Nephron (organoid): ENCODE results near the gene PRODH2.

ENCODE experiments used
- H3K27ac Mint-ChIP-seq, 3 experiments: 2 replicates each; pipeline ENCODE4 v1.8.0; 2020; ENCODE audit warnings: mixed read lengths in 3 of 3, mild to moderate bottlenecking in 2 of 3, moderate library complexity in 1 of 3
- H3K27me3 Mint-ChIP-seq: 2 replicates; pipeline ENCODE4 v1.8.0; 2021; ENCODE audit warnings: low read depth, mild to moderate bottlenecking, moderate library complexity, mixed read lengths
- H3K36me3 Mint-ChIP-seq: 2 replicates; pipeline ENCODE4 v1.8.0; 2020; ENCODE audit warnings: low read depth, mixed read lengths
- H3K4me1 Mint-ChIP-seq: 2 replicates; pipeline ENCODE4 v1.8.0; 2020; ENCODE audit warnings: mixed read lengths
- H3K4me3 Mint-ChIP-seq, 3 experiments: 2 replicates each; pipeline ENCODE4 v1.8.0; 2020; ENCODE audit warnings: mild to moderate bottlenecking in 3 of 3, mixed read lengths in 3 of 3, moderate library complexity in 2 of 3
- H3K9me3 Mint-ChIP-seq: 2 replicates; pipeline ENCODE4 v1.8.0; 2020; ENCODE audit warnings: mixed read lengths
- TF ChIP-seq, protein P1 (sequence below), 3 experiments: fragments of 200-600 bp; sonication (generic); IDR thresholded peaks; one replicate each; pipeline ENCODE4 v1.5.0; 2021; ENCODE audit warnings: antibody characterized with exemption in 3 of 3; ENCODE audit not compliant: unreplicated experiment in 3 of 3

The PRODH2 gene

DNA sequence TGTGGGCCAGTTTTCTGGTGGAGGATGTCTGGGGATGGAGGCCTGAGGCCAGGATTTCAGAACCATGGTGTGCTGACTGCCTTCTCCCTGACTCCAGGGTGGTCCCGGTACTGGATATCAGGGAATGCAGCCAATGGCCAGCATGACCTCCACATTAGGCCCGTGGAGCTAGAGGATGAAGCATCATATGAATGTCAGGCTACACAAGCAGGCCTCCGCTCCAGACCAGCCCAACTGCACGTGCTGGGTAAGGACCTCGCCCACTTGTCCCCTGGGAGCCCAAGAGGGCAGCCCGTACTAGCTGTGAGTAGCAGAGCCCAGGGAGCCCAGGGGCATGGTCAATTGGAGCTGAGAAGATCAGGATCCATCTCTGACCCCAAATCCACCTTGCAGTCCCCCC is 45.7 kb upstream of the PRODH2 start:
- peak overlapping the region; percentile 69 to 95 (median 84) for H3K4me3 Mint-ChIP-seq
- H3K27ac Mint-ChIP-seq: no peak overlapping the region
- peaks cover 17% of the 10 kb centered on the region for H3K4me1 Mint-ChIP-seq
- H3K36me3 Mint-ChIP-seq: peaks cover 10% of the 10 kb centered on the region
- no peaks in the 10 kb centered on the region for H3K9me3 Mint-ChIP-seq
- peaks cover 76% of the 10 kb centered on the region for H3K27me3 Mint-ChIP-seq
- TF ChIP-seq, protein P1, sequence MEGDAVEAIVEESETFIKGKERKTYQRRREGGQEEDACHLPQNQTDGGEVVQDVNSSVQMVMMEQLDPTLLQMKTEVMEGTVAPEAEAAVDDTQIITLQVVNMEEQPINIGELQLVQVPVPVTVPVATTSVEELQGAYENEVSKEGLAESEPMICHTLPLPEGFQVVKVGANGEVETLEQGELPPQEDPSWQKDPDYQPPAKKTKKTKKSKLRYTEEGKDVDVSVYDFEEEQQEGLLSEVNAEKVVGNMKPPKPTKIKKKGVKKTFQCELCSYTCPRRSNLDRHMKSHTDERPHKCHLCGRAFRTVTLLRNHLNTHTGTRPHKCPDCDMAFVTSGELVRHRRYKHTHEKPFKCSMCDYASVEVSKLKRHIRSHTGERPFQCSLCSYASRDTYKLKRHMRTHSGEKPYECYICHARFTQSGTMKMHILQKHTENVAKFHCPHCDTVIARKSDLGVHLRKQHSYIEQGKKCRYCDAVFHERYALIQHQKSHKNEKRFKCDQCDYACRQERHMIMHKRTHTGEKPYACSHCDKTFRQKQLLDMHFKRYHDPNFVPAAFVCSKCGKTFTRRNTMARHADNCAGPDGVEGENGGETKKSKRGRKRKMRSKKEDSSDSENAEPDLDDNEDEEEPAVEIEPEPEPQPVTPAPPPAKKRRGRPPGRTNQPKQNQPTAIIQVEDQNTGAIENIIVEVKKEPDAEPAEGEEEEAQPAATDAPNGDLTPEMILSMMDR (IDR thresholded peaks at IDR 0.05; ENCODE audit: unreplicated experiment in 3 of 3): no peak

DNA sequence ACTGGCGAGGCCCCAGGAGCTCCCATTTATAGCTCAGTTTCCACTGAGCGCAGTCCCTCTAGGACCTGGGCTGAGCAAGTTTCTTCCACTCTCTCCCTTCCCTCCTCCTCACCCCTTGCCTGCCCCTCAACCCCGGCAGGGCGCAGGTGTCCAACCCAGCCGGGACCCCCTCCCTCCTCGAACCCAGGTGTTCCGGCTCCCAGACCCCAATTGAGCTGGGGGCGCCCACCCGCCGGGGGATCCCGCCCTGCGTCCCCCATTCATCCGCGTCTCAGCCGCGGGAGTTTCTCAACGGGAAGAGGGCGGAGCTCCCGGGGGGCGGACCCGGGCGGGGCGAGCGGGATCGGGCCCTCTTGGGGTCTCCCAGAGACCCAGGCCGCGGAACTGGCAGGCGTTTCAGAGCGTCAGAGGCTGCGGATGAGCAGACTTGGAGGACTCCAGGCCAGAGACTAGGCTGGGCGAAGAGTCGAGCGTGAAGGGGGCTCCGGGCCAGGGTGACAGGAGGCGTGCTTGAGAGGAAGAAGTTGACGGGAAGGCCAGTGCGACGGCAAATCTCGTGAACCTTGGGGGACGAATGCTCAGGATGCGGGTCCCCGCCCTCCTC is 44.0 kb upstream of the PRODH2 start, which contains the start of gene KIRREL2:
Gene KIRREL2, plus strand, starts transcription at position 366 of the 604 bp plus-strand sequence. Its CDS starts 209 bp downstream, at position 575.
- Mint-ChIP-seq H3K27ac (peak within 1 kb of the TSS in 2 of 3 experiments; percentile 94 to 98), H3K4me1 (peaks cover 28% of the 10 kb centered on the region), H3K27me3 (peaks cover 69% of the 10 kb centered on the region), H3K36me3 (peaks cover 4% of the 10 kb centered on the region), H3K4me3 (peak within 1 kb of the TSS; percentile 84 to 95 (median 84)), H3K9me3 (no peaks in the 10 kb centered on the region)
- TF ChIP-seq, protein P1 (IDR thresholded peaks at IDR 0.05; ENCODE audit: unreplicated experiment in 3 of 3): no peak

- peak overlapping the region; percentile 22 to 88 (median 39) for H3K4me3 Mint-ChIP-seq
- peak overlapping the region; percentile 12 to 92 (median 54) for H3K27ac Mint-ChIP-seq
- H3K36me3 Mint-ChIP-seq: peaks cover 3% of the 10 kb centered on the region
- H3K9me3 Mint-ChIP-seq: no peaks in the 10 kb centered on the region
- H3K4me1 Mint-ChIP-seq: peaks cover 28% of the 10 kb centered on the region
- TF ChIP-seq, protein P1 (IDR thresholded peaks at IDR 0.05; ENCODE audit: unreplicated experiment in 3 of 3): no peak
- peaks cover 50% of the 10 kb centered on the region for H3K27me3 Mint-ChIP-seq
Measured at GRCh38 chr19:35853038-35853756, 40.6 kb upstream of the PRODH2 start.

- Mint-ChIP-seq H3K36me3 (peaks cover 3% of the 10 kb centered on the region), H3K4me3 (peak within 1 kb of the TSS; percentile 71 to 88 (median 82)), H3K9me3 (no peaks in the 10 kb centered on the region), H3K4me1 (peaks cover 28% of the 10 kb centered on the region), H3K27ac (peak within 1 kb of the TSS; percentile 12 to 92 (median 83)), H3K27me3 (peaks cover 50% of the 10 kb centered on the region)
- TF ChIP-seq, protein P1 (IDR thresholded peaks at IDR 0.05; ENCODE audit: unreplicated experiment in 3 of 3): no peak
Measured at GRCh38 chr19:35852029-35852780, 39.6 kb upstream of the PRODH2 start, which contains the start of gene NPHS1. Gene NPHS1 (minus strand): TSS chr19:35852504. CDS start chr19:35851837, 667 bp downstream.

GRCh38 chr19:35851213-35852028 is 38.8 kb upstream of the PRODH2 start:
- Mint-ChIP-seq H3K27ac (peak overlapping the region in 2 of 3 experiments; percentile 12 to 92), H3K9me3 (no peaks in the 10 kb centered on the region), H3K36me3 (peaks cover 3% of the 10 kb centered on the region), H3K27me3 (peaks cover 51% of the 10 kb centered on the region), H3K4me3 (peak overlapping the region; percentile 71 to 88 (median 82)), H3K4me1 (peaks cover 33% of the 10 kb centered on the region)
- TF ChIP-seq, protein P1 (IDR thresholded peaks at IDR 0.05; ENCODE audit: unreplicated experiment in 3 of 3): peak in 2 of 3 experiments; percentile 26
